ENCODE measurements around the gene ZNF146. TPM values are rescaled to one million over a fixed set of nuclear protein-coding genes. Genes with fewer than 3 reads are reported as not detected.
"Not testable (repeated sequence)": the region's sequence is repeated elsewhere in the genome, so short reads cannot be mapped to it uniquely, and the experiment has no call there.

Gene ZNF146
- total and polyA plus RNA-seq, 2 experiments from 2014 or later: 60.0 to 64.6 TPM

- H3K4me2 ChIP-seq (ENCODE audit: unreplicated experiment); H3K9me2 ChIP-seq (ENCODE audit: insufficient read depth); H2AFZ ChIP-seq; H3K36me3 ChIP-seq (ENCODE audit: low read depth); H3K4me3 ChIP-seq; H3F3A ChIP-seq (ENCODE audit: insufficient read depth); in situ Hi-C loops (cut with MboI); H4K20me1 ChIP-seq (ENCODE audit: insufficient read depth); H3K4me1 ChIP-seq (ENCODE audit: insufficient read depth); H3K9me3 ChIP-seq (ENCODE audit: low read depth); H3K9ac ChIP-seq; H3K79me2 ChIP-seq (ENCODE audit: insufficient read depth); H3K27me3 ChIP-seq (replicated peaks; ENCODE audit: insufficient read depth); DNase-seq; H3K27ac ChIP-seq: not testable (repeated sequence)
- WGBS, 2 experiments (ENCODE audit: low coverage in 1 of 2, low lambda C conversion rate in 2 of 2, missing lambda C conversion rate in 2 of 2): 96% methylated on average over 12 to 18 of the region's 29 CpGs
These were observed 54.4 kb downstream of the ZNF146 start for GRCh38 chr19:36269295-36269694.

Small RNA genes lying within 50 kb of the gene (small RNA-seq; reads per million reads assigned to genes)
- not detected for gene RF00019 (ENCODE audit: low read depth, low replicate concordance)

Other genes with a start within 250 kb of the ZNF146 start
- gene SDHAF1, start 219.9 kb upstream of the ZNF146 start, total RNA-seq (2014; rRNA removed; shearing (Covaris generic)): 38.3 and 49.7 TPM in 2 replicates
- 17.2 and 20.3 TPM in 2 replicates for gene SDHAF1, start 219.9 kb upstream of the ZNF146 start, polyA plus RNA-seq (2016; fragmentation: Nextera tagmentation; extraction: Ambion mirVana)
- not detected in 2 replicates for gene SYNE4, start 206.3 kb upstream of the ZNF146 start, total RNA-seq (2014; rRNA removed; shearing (Covaris generic))
- 0.11 and 0.31 TPM in 2 replicates for gene SYNE4, start 206.3 kb upstream of the ZNF146 start, polyA plus RNA-seq (2016; fragmentation: Nextera tagmentation; extraction: Ambion mirVana)
- 32.1 and 34.1 TPM in 2 replicates for gene ALKBH6, start 200.9 kb upstream of the ZNF146 start, total RNA-seq (2014; rRNA removed; shearing (Covaris generic))
- 25.6 and 29.2 TPM in 2 replicates for gene ALKBH6, start 200.9 kb upstream of the ZNF146 start, polyA plus RNA-seq (2016; fragmentation: Nextera tagmentation; extraction: Ambion mirVana)
- 10.9 and 14.9 TPM in 2 replicates for gene CLIP3, start 182.2 kb upstream of the ZNF146 start, total RNA-seq (2014; rRNA removed; shearing (Covaris generic))
- gene CLIP3, start 182.2 kb upstream of the ZNF146 start, polyA plus RNA-seq (2016; fragmentation: Nextera tagmentation; extraction: Ambion mirVana): 48.2 and 49.0 TPM in 2 replicates
- gene THAP8, start 160.8 kb upstream of the ZNF146 start, total RNA-seq (2014; rRNA removed; shearing (Covaris generic)): 3.8 and 8.2 TPM in 2 replicates
- gene THAP8, start 160.8 kb upstream of the ZNF146 start, polyA plus RNA-seq (2016; fragmentation: Nextera tagmentation; extraction: Ambion mirVana): 11.8 and 12.8 TPM in 2 replicates
- 2.8 and 3.4 TPM in 2 replicates for gene WDR62, start 160.2 kb upstream of the ZNF146 start, total RNA-seq (2014; rRNA removed; shearing (Covaris generic))
- gene WDR62, start 160.2 kb upstream of the ZNF146 start, polyA plus RNA-seq (2016; fragmentation: Nextera tagmentation; extraction: Ambion mirVana): 2.6 and 2.7 TPM in 2 replicates
- not detected in 2 replicates for gene OVOL3, start 104.0 kb upstream of the ZNF146 start, total RNA-seq (2014; rRNA removed; shearing (Covaris generic))
- gene OVOL3, start 104.0 kb upstream of the ZNF146 start, polyA plus RNA-seq (2016; fragmentation: Nextera tagmentation; extraction: Ambion mirVana): not detected in 2 replicates
- gene POLR2I, start 100.2 kb upstream of the ZNF146 start, total RNA-seq (2014; rRNA removed; shearing (Covaris generic)): 44.1 and 44.4 TPM in 2 replicates
- 130 and 143 TPM in 2 replicates for gene POLR2I, start 100.2 kb upstream of the ZNF146 start, polyA plus RNA-seq (2016; fragmentation: Nextera tagmentation; extraction: Ambion mirVana)
- 221 and 304 TPM in 2 replicates for gene TBCB, start 99.6 kb upstream of the ZNF146 start, total RNA-seq (2014; rRNA removed; shearing (Covaris generic))
- 279 and 292 TPM in 2 replicates for gene TBCB, start 99.6 kb upstream of the ZNF146 start, polyA plus RNA-seq (2016; fragmentation: Nextera tagmentation; extraction: Ambion mirVana)
- gene CAPNS1, start 75.0 kb upstream of the ZNF146 start, total RNA-seq (2014; rRNA removed; shearing (Covaris generic)): 540 and 588 TPM in 2 replicates
- 344 and 353 TPM in 2 replicates for gene CAPNS1, start 75.0 kb upstream of the ZNF146 start, polyA plus RNA-seq (2016; fragmentation: Nextera tagmentation; extraction: Ambion mirVana)
- gene COX7A1, start 62.7 kb upstream of the ZNF146 start, total RNA-seq (2014; rRNA removed; shearing (Covaris generic)): 8.4 and 9.2 TPM in 2 replicates
- gene COX7A1, start 62.7 kb upstream of the ZNF146 start, polyA plus RNA-seq (2016; fragmentation: Nextera tagmentation; extraction: Ambion mirVana): 93.2 and 95.6 TPM in 2 replicates
- 1.6 and 2.1 TPM in 2 replicates for gene ZNF565, start 441 bp upstream of the ZNF146 start, total RNA-seq (2014; rRNA removed; shearing (Covaris generic))
- 2.6 and 3.4 TPM in 2 replicates for gene ZNF565, start 441 bp upstream of the ZNF146 start, polyA plus RNA-seq (2016; fragmentation: Nextera tagmentation; extraction: Ambion mirVana)
- 1.7 and 3.0 TPM in 2 replicates for gene ZFP14, start 164.1 kb downstream of the ZNF146 start, total RNA-seq (2014; rRNA removed; shearing (Covaris generic))
- 1.2 and 1.5 TPM in 2 replicates for gene ZFP14, start 164.1 kb downstream of the ZNF146 start, polyA plus RNA-seq (2016; fragmentation: Nextera tagmentation; extraction: Ambion mirVana)
- gene ZFP82, start 203.5 kb downstream of the ZNF146 start, total RNA-seq (2014; rRNA removed; shearing (Covaris generic)): 9.4 and 10.9 TPM in 2 replicates
- gene ZFP82, start 203.5 kb downstream of the ZNF146 start, polyA plus RNA-seq (2016; fragmentation: Nextera tagmentation; extraction: Ambion mirVana): 9.7 and 9.9 TPM in 2 replicates

Measured in GM23248 (cell line).